HG02798 (cell line): ENCODE data around the gene ST6GALNAC1.

Source experiments
- ATAC-seq: cut with Tn5 transposase; IDR thresholded peaks from one replicate; pipeline ENCODE4 v1.9.1; 2021; ENCODE audit warnings: mild to moderate bottlenecking; ENCODE audit not compliant: unreplicated experiment, poor library complexity

ST6GALNAC1 gene

GRCh38 chr17:76677406-76677805, 33.8 kb upstream of the ST6GALNAC1 start:
- ATAC-seq, result no peak

- ATAC-seq, result no peak
These were observed 33.1 kb upstream of the ST6GALNAC1 start for GRCh38 chr17:76676629-76677028.

- ATAC-seq, result no peak
These were observed 32.1 kb upstream of the ST6GALNAC1 start for GRCh38 chr17:76675648-76676047.

- ATAC-seq, result no peak
These were observed 31.0 kb upstream of the ST6GALNAC1 start for GRCh38 chr17:76674600-76674999.

GRCh38 chr17:76673729-76674128, 30.2 kb upstream of the ST6GALNAC1 start:
- ATAC-seq, result no peak

GRCh38 chr17:76672892-76673291, 29.3 kb upstream of the ST6GALNAC1 start:
- no peak for ATAC-seq

GRCh38 chr17:76672270-76672851, 28.8 kb upstream of the ST6GALNAC1 start:
- ATAC-seq, result no peak

- no peak for ATAC-seq
These were observed 28.3 kb upstream of the ST6GALNAC1 start for GRCh38 chr17:76671912-76672262.

- peak; percentile 99 for ATAC-seq
These were observed 27.8 kb upstream of the ST6GALNAC1 start for GRCh38 chr17:76671123-76671911.

- no peak for ATAC-seq
These were observed 27.2 kb upstream of the ST6GALNAC1 start for GRCh38 chr17:76670718-76671122.

GRCh38 chr17:76670020-76670717, 26.6 kb upstream of the ST6GALNAC1 start:
- ATAC-seq, result no peak

GRCh38 chr17:76667786-76668453, 24.4 kb upstream of the ST6GALNAC1 start:
- ATAC-seq, result no peak

GRCh38 chr17:76667491-76667755, 23.9 kb upstream of the ST6GALNAC1 start:
- no peak for ATAC-seq

GRCh38 chr17:76660656-76661042, 17.1 kb upstream of the ST6GALNAC1 start:
- ATAC-seq, result no peak

- no peak for ATAC-seq
These were observed 16.5 kb upstream of the ST6GALNAC1 start for GRCh38 chr17:76659928-76660655.

- ATAC-seq, result no peak
These were observed 14.7 kb upstream of the ST6GALNAC1 start for GRCh38 chr17:76658242-76658662.

GRCh38 chr17:76657505-76658241, 14.1 kb upstream of the ST6GALNAC1 start:
- ATAC-seq, result no peak

GRCh38 chr17:76654408-76654807, 10.9 kb upstream of the ST6GALNAC1 start:
- no peak for ATAC-seq

- no peak for ATAC-seq
These were observed 6.9 kb upstream of the ST6GALNAC1 start for GRCh38 chr17:76650504-76650903.

GRCh38 chr17:76646712-76647111, 3.2 kb upstream of the ST6GALNAC1 start:
- ATAC-seq, result no peak
